Ishikawa (cell line): ENCODE results near the gene SLC7A4.

Source experiments
- EGR1 ChIP-seq: IDR thresholded peaks from 2 replicates; pipeline ENCODE4 v1.6.1; 2012
- EP300 ChIP-seq: IDR thresholded peaks from 2 replicates; pipeline ENCODE4 v1.6.1; 2012; ENCODE audit warnings: borderline replicate concordance
- RAD21 ChIP-seq: IDR thresholded peaks from 2 replicates; pipeline ENCODE4 v1.6.1; 2012; ENCODE audit warnings: low read depth
- TCF12 ChIP-seq: IDR thresholded peaks from 2 replicates; pipeline ENCODE4 v1.6.1; 2012; ENCODE audit warnings: low read depth

- no peak for TF ChIP-seq EP300
- TF ChIP-seq RAD21, result no peak
- TF ChIP-seq TCF12, result no peak
- no peak for TF ChIP-seq EGR1
Measured at GRCh38 chr22:20998411-20999336, 33.7 kb downstream of the SLC7A4 start.
